Inflammatory macrophage treated with lipopolysaccharide for 1 hour (primary cell): Measurements from ENCODE around the gene RXRA.
A peak's percentile ranks its signal among the peaks of the same experiment; 100 is the strongest.
"Not testable (repeated sequence)": the region's sequence is repeated elsewhere in the genome, so short reads cannot be mapped to it uniquely, and the experiment has no call there.

Experiments used
- DNase-seq, 2 donors: peaks; one replicate each; pipeline ENCODE4 v3.0.0-alpha.2; 2020 to 2022

The RXRA gene

GRCh38 chr9:134294153-134295071, 31.8 kb upstream of the RXRA start:
- DNase-seq, result no peak

DNA sequence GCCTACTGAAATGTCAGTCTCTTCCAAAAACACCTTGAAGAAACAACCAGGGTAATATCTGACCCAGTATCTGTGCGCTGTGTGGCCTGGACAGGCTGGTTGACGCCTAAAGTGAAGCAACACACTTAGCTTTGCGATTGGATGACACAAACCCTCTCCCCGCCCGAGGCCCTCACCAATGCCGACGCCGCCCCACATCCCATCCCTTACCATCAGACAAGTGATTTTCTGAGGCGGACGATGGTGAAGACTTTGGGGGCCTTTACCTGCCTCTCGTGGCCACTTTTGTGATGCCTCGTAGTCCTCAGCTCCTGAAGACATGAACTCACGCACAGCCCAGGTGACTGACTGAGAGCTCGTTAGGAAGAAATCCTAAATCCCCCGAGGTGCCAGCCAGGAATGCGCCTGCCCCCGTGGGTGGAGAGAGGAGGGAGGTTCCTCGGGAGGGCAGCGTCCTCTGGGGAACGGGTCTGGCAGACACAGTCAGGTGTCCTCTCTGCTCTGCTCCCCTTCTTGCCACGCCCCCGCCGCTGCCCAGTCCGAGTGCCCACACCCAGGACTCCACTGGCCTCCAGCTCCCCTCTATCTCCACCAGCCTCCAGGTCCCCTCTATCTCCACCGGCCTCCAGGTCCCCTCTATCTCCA, 31.0 kb upstream of the RXRA start:
- DNase-seq, result no peak

GRCh38 chr9:134295746-134296250, 30.5 kb upstream of the RXRA start:
- no peak for DNase-seq

DNA sequence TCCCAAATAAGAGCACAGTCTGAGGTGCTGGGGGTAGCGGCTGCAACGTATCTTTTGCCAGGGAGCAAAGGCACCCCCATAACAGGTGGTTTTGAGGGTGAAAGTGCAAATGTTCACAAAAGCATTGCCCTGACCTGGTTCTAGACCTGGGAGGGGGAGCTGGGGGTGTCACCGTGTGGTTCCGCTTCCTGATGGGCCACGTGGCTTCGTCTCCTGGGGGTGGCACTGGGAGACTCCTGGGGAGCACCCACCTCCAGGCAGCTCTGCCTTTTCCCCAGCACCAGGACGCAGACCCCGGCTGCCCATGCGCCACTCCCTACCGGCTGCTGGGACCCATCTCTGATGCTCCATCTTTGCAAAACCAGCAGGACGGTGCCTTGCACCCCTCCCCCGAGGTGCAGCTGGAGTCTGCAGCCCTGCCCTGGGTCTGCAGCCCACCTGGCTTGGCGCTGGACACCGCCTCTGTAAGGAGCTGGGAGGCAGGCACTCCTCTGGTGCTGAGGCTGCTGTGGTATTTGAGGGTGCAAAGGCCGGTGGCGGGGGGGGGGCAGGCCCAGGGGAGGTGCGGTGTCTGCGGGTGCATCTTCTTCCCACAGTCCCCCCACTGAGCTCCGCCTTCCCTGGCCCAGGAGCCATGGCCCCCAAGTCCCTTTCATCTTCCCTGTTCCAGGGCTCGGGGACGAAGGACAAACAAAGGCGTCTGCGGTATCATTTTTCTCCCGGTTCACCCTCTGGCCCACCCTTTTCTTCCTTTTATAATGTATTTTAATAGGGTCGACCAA, 29.8 kb upstream of the RXRA start:
- no peak for DNase-seq

GRCh38 chr9:134297083-134297410, 29.2 kb upstream of the RXRA start:
- DNase-seq, result no peak

GRCh38 chr9:134297576-134297975, 28.7 kb upstream of the RXRA start:
- no peak for DNase-seq

DNA sequence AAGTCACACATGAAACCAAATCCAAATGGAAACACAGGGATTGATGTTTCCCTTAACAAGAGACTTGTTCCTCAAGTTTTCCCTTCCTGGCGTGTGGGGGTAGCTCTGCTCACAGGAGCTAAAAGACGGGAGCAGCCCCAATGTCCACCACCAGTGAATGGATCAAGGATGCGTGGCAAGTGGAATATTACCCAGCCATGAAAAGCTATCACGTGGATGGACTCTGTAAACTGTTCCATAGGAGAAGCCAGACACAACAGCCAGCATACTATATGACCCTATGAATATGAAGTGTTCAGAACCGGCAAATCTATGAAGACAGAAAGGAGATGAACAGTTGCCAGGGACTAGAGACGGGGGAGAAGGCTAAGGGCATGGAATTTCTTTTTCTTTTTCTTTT, 28.3 kb upstream of the RXRA start:
- DNase-seq, result no peak

- no peak for DNase-seq
These were observed 27.2 kb upstream of the RXRA start for GRCh38 chr9:134299068-134299467.

- DNase-seq, result peak; percentile 4 to 25
These were observed 26.4 kb upstream of the RXRA start for GRCh38 chr9:134299883-134300282.

- no peak for DNase-seq
These were observed 24.7 kb upstream of the RXRA start for GRCh38 chr9:134301387-134302129.

DNA sequence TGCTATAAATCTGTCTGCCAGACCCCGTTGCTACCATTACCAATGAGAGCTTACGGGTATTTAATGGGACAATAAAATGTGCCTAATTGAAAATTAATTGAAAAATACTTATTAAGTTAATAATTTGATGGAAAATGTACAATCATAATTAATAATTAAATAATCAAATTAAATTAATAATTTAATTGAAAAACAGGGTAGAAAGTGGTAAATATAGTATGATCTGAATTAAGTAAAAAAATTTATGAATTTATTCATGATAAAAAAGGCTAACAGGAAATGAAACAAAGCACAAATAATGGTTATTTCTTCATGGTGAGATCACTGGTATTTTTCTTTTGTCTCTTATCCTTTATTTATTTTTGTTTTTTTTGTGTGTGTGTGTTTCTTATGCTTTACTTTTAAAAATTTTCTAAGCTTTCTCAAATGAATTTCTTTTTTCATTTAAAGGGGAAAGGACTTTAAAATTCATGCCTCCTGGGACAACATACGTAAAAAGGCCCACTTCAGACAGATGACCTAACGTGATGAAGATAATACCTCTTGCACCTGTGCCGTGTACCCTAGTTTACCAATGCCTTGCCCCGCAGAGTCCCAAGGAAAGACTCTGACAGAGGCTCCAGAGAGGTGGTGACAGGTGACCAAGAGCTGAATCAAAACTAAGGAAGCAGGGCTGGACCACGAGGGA, 24.0 kb upstream of the RXRA start:
- no peak for DNase-seq

DNA sequence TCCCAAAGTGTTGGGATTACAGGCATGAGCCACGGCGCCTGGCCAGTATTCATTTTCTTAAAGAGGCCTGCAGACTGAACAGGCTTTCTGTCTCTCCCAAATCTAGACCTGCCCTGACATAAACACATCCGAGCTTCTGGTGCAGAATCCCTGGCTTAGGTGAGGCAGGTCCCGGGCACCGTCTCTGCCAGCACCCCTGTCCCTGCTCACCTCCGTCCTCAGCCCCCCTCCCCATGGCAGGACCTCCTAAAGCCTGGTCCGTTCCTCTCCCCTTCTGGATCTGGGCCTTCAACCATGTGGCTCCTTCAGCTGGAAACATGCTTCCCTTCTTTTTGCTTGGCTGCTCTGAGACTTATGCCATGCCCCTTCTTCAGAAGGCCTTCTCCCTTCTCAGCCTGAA, 22.7 kb upstream of the RXRA start:
- DNase-seq, result no peak

DNA sequence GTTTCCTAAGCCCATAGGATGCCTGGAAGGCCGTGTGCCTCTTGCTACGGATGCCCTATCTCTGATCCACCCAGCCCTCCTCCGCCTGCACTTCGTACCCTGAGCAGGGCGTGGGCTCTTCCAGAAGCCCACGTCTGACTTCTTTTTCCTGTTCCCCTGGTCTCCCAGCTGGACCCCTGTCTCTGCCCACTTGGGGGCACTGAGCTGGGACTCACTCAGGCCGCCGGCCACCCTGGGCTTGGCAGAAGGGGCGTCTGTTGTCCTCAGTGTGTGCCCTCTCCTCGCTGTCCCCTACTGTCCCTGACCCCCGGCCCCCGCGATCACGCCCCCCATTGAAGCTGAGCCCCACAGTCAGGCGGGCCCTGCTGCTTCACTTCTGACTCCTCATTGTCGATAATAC, 22.0 kb upstream of the RXRA start:
- DNase-seq, result no peak

DNA sequence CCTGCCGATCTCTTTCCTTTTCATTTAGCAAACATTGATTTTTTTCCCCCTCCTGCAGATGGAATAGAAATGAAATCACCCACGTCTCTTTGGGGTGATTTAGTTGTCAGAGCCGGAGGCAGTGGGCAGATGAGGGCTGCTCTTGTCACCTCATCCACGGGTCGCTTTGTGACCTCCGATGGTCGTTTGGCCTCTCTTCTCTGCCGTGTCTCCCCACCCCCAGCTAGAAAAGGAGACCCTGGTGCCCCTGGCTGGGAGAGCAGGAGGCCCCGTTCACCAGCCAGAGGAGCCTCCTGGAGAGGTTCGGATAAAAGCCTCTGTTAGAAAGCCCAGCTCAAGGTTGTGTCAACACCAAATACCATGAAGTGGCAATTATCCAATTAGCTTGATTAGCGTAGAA, 21.6 kb upstream of the RXRA start:
- DNase-seq, result no peak

DNA sequence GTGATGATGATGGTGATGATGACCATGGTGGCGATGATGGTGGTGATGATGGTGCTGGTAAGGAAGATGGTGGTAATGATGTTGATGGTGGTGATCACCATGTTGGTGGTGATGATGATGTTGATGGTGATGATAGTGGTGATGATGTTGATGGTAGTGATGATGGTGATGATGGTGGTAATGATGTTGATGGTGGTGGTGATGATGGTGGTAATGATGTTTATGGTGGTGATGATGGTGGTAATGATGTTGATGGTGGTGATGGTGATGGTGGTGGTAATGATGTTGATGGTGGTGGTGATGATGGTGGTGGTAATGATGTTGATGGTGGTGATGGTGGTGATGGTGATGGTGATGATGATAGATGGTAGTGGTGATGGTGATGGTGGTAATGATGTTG, 20.7 kb upstream of the RXRA start:
- DNase-seq, result no peak

GRCh38 chr9:134306042-134306441, 20.2 kb upstream of the RXRA start:
- not testable (repeated sequence) for DNase-seq

GRCh38 chr9:134306636-134307600, 19.3 kb upstream of the RXRA start:
- no peak for DNase-seq

- DNase-seq, result no peak
These were observed 18.3 kb upstream of the RXRA start for GRCh38 chr9:134307674-134308638.

GRCh38 chr9:134308639-134309220, 17.5 kb upstream of the RXRA start:
- DNase-seq, result not testable (repeated sequence)
